Omental fat pad (tissue), 4 donors: ENCODE results near the gene MAGIX. TPM values are rescaled to one million over a fixed set of nuclear protein-coding genes. Genes with fewer than 3 reads are reported as not detected.

ENCODE experiments used
- ATAC-seq: fragments of 150-250 bp; one replicate; pipeline ENCODE4 v1.9.1; 2016; ENCODE audit warnings: mild to moderate bottlenecking, moderate library complexity; ENCODE audit not compliant: low FRiP score
- DNase-seq: peaks from one replicate; pipeline ENCODE4 v3.0.0-alpha.2; 2019; ENCODE audit warnings: low spot score
- total RNA-seq, 4 donors: library from RNA; depleted of rRNA; stranded (reverse); fragments of >200 nt; gene quantifications; one replicate each; pipeline ENCODE4 v1.1.0, GENCODE V29; 2016
- TF ChIP-seq, protein P1 (sequence below), 3 donors: fragments of 450-650 bp; IDR thresholded peaks; one replicate each; pipeline ENCODE4 v1.5.1; 2016 to 2017; ENCODE audit warnings: antibody characterized with exemption in 3 of 3, mild to moderate bottlenecking in 3 of 3, moderate library complexity in 2 of 3

MAGIX gene
- total RNA-seq, 4 donors from 2014 or later: 1.1 to 7.3 (median 3.3) TPM

DNA sequence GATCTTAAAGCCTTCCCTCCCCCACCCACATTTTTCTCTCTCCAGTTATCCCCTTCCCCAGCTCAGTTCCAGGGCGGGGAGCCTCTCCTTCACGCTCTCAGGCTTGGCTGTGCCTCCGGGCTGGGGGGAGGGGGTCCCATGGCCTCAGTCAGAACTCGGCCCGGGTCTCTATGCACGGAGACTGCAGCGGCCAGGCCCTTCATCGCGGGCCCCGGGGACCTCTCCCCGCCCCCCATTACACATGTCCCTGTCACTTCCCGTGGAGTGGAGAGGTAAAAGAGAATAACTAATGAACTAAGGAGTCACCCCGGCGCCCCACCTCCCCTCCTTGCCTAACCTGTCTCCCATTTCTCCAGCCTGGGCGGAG is 24.5 kb downstream of the MAGIX start:
- TF ChIP-seq, protein P1, sequence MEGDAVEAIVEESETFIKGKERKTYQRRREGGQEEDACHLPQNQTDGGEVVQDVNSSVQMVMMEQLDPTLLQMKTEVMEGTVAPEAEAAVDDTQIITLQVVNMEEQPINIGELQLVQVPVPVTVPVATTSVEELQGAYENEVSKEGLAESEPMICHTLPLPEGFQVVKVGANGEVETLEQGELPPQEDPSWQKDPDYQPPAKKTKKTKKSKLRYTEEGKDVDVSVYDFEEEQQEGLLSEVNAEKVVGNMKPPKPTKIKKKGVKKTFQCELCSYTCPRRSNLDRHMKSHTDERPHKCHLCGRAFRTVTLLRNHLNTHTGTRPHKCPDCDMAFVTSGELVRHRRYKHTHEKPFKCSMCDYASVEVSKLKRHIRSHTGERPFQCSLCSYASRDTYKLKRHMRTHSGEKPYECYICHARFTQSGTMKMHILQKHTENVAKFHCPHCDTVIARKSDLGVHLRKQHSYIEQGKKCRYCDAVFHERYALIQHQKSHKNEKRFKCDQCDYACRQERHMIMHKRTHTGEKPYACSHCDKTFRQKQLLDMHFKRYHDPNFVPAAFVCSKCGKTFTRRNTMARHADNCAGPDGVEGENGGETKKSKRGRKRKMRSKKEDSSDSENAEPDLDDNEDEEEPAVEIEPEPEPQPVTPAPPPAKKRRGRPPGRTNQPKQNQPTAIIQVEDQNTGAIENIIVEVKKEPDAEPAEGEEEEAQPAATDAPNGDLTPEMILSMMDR (IDR thresholded peaks at IDR 0.05): no peak
- ATAC-seq: no peak
- no peak for DNase-seq

DNA sequence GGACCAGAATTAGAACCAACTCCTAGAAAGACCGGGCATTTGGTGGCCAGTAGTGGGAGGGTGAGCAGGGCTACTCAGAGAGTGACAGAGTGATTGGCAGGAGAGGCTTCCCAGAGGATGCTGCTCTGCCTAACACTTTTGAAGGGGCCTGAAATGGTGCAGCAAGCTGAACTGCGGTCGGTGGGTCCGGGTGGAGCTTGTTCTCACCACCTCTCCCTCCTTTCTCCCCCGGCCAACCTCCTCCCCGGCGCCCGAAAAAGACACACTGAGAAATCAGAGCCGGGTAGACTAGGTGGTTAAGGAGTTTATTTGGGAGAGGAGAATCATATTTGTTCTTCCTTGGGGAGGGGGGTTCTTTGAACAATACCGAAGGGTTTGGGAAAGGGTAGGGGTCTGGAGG is 25.0 kb downstream of the MAGIX start:
- ATAC-seq: no peak
- DNase-seq: no peak
- TF ChIP-seq, protein P1 (IDR thresholded peaks at IDR 0.05): no peak

DNA sequence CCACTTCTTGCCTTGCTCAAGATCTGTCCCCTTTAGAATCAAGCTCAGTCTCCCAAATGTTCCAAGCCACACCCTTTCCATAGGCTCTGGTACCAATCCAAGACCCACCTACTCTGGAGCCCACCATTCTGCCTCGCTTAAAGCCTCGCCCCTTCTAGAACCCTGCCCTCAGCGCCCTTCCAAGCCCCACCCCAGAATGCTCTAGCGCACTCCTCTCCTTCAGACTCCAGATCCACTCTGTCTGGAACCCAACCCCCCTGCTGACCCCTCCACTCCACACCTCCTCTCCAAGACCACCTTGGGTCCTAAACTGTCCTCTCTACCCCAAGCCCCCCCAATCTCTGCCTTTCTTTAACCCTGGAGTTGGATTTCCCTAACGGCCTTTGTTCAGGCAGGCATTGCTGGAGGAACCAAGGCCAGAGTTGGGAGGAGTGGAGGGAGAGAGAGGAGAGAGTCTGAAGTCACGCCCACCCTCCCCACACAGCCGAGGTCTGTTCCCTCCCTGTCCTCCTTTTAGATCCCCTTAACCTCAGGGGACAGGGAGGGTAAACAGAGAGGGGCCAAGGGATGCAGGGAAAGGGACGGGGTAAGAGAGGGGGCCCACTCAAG is 26.0 kb downstream of the MAGIX start:
- ATAC-seq: no peak
- DNase-seq: no peak
- TF ChIP-seq, protein P1 (IDR thresholded peaks at IDR 0.05): no peak

DNA sequence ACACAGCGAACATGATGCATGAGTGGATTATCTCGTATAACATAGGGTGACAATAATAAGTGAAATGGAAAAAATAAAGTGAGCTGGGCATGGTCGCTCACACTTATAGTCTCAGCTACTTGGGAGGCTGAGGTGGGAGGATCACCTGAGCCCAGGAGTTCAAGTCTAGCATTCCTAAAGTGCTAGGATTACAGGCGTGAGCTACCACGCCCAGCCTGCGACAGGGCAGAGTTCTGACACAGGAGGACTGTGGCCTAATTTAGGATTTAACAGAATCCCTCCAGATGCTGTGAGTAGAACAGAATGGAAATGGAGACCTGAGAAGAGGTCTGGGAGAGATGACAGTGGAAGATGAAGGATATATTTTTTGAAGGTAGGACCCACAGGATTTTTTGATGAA is 27.0 kb downstream of the MAGIX start:
- no peak for ATAC-seq

DNA sequence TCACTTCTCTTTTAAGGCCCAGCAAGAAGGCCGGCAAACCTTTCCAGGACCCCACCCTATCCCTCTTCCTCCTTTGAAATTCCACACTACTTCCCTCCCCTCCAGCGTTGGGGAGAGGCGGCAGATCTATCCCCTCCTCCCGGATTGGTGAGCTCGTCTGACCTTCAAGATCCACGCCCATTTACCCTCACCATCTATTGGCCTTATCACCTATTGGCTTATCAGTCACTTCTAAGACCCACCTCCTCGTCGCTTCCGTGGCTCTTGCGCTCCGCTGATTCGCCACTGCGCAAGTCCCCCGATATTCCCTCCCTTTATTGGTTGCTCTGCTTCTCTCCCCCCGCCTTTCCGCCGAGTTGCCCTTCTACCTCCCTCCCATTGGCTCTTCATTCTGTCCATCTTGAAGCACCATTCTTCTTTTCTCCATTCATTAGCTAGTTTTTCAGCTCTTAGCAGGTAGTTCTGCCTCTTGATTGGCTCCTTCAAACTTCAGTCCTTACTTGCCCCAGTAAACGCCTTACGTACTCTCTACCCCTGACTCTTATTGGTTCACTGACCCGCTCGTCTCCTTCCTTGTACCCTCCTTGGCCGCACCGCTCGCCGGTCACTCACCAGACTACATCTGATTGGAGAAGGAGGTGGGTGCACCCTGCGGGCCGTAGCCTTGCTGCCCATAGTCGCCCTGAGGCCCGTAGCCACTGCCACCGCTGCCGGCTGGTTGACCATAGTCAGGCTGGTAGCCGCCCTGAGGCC is 28.4 kb downstream of the MAGIX start:
- TF ChIP-seq, protein P1 (IDR thresholded peaks at IDR 0.05): no peak
- peak; percentile 95 for ATAC-seq
- DNase-seq: peak; percentile 61

More for the DNA sequence above, 27.0 kb downstream of the MAGIX start:
- DNase-seq: no peak
- TF ChIP-seq, protein P1 (IDR thresholded peaks at IDR 0.05): no peak

DNA sequence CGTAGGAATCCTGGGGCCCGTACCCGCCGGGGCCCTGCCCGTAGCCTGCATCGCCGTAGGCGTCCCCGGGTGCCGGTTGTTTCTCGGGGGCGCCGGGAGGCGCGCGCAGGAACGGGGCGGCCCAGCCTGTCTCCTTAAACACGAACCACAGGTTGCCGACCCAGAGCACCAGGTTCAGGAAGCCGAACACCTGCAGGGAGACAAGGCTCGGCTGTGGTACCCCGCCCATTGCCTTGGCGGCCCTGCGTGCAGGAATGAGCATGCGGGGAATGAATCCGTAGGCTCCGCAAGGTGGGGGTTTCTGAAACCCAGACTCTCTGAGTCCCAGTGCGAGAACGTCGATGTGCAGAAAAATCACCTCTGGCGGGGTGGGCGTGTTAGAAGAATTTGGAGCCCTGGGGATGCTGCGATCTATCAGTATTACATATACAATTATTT is 29.0 kb downstream of the MAGIX start:
- DNase-seq: no peak
- TF ChIP-seq, protein P1 (IDR thresholded peaks at IDR 0.05): no peak
- ATAC-seq: peak; percentile 0
